ENCODE measurements around the gene ELMO1. TPM values are rescaled to one million over a fixed set of nuclear protein-coding genes. Genes with fewer than 3 reads are reported as not detected.

ELMO1 gene
- total RNA-seq, 1 experiment from 2014 or later: 7.8 TPM

- H3K27me3 Mint-ChIP-seq (ENCODE audit: low read depth): no peaks in the 10 kb centered on the region
- peaks cover 31 to 37% of the 10 kb centered on the region in 2 experiments for H3K4me1 Mint-ChIP-seq
- Histone ChIP-seq H3K23ac (ENCODE audit: insufficient read length, low read depth, low read length) (no peak overlapping the region), H2BK120ac (ENCODE audit: low read depth, low read length, poor library complexity, severe bottlenecking) (no peak overlapping the region), H3K9ac (ENCODE audit: extremely low read depth, insufficient read length, low read length) (no peak overlapping the region), H2AFZ (ENCODE audit: low read length) (no peak overlapping the region), H4K20me1 (ENCODE audit: control insufficient read depth, insufficient read depth, insufficient read length) (no peaks in the 10 kb centered on the region), H4K5ac (ENCODE audit: insufficient read length, low read depth, low read length) (no peak overlapping the region), H3K23me2 (ENCODE audit: insufficient read length, low read depth, low read length, poor library complexity, severe bottlenecking) (no peaks in the 10 kb centered on the region), H3K18ac (ENCODE audit: insufficient read length, low read depth, low read length) (no peak overlapping the region), H3T11ph (ENCODE audit: low read length) (no peak overlapping the region), H4K8ac (replicated peaks; ENCODE audit: insufficient read length, low read depth, low read length) (no peak overlapping the region), H3K4ac (ENCODE audit: low read depth, low read length) (no peak overlapping the region), H3K14ac (ENCODE audit: insufficient read depth, low read length) (no peak overlapping the region), H2BK20ac (ENCODE audit: low read depth, low read length, poor library complexity, severe bottlenecking) (no peak overlapping the region), H2BK5ac (ENCODE audit: insufficient read length, low read length) (no peak overlapping the region), H3K27ac (ENCODE audit: insufficient read length, low read depth, low read length) (no peak overlapping the region), H3K4me2 (ENCODE audit: insufficient read depth, insufficient read length, low read length) (no peak overlapping the region), H2AK5ac (ENCODE audit: insufficient read length, low read length) (no peak overlapping the region), H2BK15ac (ENCODE audit: low read depth, low read length) (no peak overlapping the region), H3K79me1 (ENCODE audit: insufficient read depth, low read depth, low read length, poor library complexity, severe bottlenecking) (no peaks in the 10 kb centered on the region), H3K9me3 (ENCODE audit: control insufficient read depth, low read depth, low read length) (no peaks in the 10 kb centered on the region), H3K4me1 (ENCODE audit: insufficient read depth, low read length) (no peaks in the 10 kb centered on the region), H3K27me3 (ENCODE audit: insufficient read depth, low read length) (no peaks in the 10 kb centered on the region), H3K79me2 (ENCODE audit: insufficient read depth, low read length) (no peaks in the 10 kb centered on the region), H4K91ac (ENCODE audit: insufficient read length, low read depth, low read length) (no peak overlapping the region), H2BK12ac (ENCODE audit: insufficient read length, low read depth, low read length) (no peak overlapping the region), H3K56ac (ENCODE audit: insufficient read length, low read depth, low read length) (no peak overlapping the region)
- H3K27ac Mint-ChIP-seq: no peak overlapping the region; a peak in 1 of 7 replicates
- no peak overlapping the region for H3K4me3 Mint-ChIP-seq
- TF ChIP-seq CTCF (conservative IDR thresholded peaks at IDR 0.05): no peak
- peaks cover 0 to 18% (median 3%) of the 10 kb centered on the region in 3 experiments; a peak in 3 of 7 replicates for H3K36me3 Mint-ChIP-seq (ENCODE audit: insufficient read depth in 1 of 3, low read depth in 3 of 3)
- peaks cover 0 to 3% of the 10 kb centered on the region in 2 experiments; a peak in 1 of 5 replicates for H3K9me3 Mint-ChIP-seq
- DNase-seq: no peak
- WGBS (ENCODE audit: extremely low coverage, insufficient read length, low lambda C conversion rate): no CpG with 5 or more reads among the region's 3 CpGs
These were observed 171.2 kb downstream of the ELMO1 start for GRCh38 chr7:37277513-37277912.
